ENCODE results near the gene MYH8. TPM values are rescaled to one million over a fixed set of nuclear protein-coding genes. Genes with fewer than 3 reads are reported as not detected.

MYH8 gene
- total and polyA plus RNA-seq, 7 donors: 0.21 to 17.3 (median 0.34) TPM

DNA sequence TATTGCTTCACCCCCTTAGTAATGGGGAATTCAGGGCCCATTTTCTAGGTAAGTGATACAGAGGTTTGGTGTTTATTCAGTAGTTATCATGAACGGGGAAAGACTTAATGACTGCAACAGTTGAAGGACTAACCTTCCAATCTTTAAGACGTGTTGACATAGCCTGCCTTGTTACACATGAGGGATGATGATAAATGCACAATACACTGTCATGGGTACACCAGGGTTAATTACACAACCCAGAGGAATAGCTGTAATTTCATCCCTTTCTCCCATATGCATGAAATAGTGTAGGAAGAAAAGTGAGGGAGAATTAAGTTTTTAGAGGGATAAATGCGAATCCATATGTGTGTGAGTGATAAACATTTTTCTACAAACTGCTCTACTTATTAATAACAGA is 37.0 kb upstream of the MYH8 start:
- no peak for DNase-seq
- intact Hi-C loops (cut with DNase I): no loop called here
- Histone ChIP-seq H3K27ac (no peak overlapping the region), H3K36me3 (ENCODE audit: insufficient read depth in 1 of 2, low read depth in 1 of 2) (no peaks in the 10 kb centered on the region), H3K9me3 (no peaks in the 10 kb centered on the region), H3K4me1 (no peaks in the 10 kb centered on the region), H3K4me3 (no peak overlapping the region), H3K27me3 (ENCODE audit: insufficient read depth in 3 of 3, low read length in 2 of 3) (no peaks in the 10 kb centered on the region)
- no peak for ATAC-seq
- TF ChIP-seq, protein P1, sequence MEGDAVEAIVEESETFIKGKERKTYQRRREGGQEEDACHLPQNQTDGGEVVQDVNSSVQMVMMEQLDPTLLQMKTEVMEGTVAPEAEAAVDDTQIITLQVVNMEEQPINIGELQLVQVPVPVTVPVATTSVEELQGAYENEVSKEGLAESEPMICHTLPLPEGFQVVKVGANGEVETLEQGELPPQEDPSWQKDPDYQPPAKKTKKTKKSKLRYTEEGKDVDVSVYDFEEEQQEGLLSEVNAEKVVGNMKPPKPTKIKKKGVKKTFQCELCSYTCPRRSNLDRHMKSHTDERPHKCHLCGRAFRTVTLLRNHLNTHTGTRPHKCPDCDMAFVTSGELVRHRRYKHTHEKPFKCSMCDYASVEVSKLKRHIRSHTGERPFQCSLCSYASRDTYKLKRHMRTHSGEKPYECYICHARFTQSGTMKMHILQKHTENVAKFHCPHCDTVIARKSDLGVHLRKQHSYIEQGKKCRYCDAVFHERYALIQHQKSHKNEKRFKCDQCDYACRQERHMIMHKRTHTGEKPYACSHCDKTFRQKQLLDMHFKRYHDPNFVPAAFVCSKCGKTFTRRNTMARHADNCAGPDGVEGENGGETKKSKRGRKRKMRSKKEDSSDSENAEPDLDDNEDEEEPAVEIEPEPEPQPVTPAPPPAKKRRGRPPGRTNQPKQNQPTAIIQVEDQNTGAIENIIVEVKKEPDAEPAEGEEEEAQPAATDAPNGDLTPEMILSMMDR (IDR thresholded peaks at IDR 0.05): no peak
- WGBS, 3 donors: 72 to 81% (median 74%) methylated on average over 3 of the region's 3 CpGs

DNA sequence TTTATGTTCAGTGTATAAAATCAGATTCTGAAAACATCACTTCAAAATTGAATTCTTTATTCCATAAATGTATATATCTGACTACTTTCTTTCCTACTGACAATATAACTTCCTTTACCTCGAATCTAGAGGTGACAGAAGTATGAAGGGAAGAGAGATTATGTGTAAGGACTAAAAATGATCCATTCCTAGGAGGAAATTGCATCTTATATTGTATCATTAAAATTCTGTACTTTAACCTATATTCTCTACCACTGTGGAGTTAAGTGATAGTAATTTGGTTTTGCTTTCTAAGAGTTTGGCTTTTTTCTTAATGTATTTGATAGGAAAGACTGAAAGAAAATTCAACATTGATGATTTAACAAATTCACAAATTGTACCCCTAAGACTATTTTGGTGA is 36.2 kb upstream of the MYH8 start:
- 50 to 69% (median 58%) methylated on average over 1 of the region's 1 CpG for WGBS, 3 donors
- Histone ChIP-seq H3K9me3 (no peaks in the 10 kb centered on the region), H3K4me1 (no peaks in the 10 kb centered on the region), H3K36me3 (ENCODE audit: insufficient read depth in 1 of 2, low read depth in 1 of 2) (no peaks in the 10 kb centered on the region), H3K4me3 (no peak overlapping the region), H3K27me3 (ENCODE audit: insufficient read depth in 3 of 3, low read length in 2 of 3) (no peaks in the 10 kb centered on the region), H3K27ac (no peak overlapping the region)
- DNase-seq (no peak), ATAC-seq (no peak)
- intact Hi-C loops (cut with DNase I): no loop called here
- TF ChIP-seq, protein P1 (IDR thresholded peaks at IDR 0.05): no peak

DNA sequence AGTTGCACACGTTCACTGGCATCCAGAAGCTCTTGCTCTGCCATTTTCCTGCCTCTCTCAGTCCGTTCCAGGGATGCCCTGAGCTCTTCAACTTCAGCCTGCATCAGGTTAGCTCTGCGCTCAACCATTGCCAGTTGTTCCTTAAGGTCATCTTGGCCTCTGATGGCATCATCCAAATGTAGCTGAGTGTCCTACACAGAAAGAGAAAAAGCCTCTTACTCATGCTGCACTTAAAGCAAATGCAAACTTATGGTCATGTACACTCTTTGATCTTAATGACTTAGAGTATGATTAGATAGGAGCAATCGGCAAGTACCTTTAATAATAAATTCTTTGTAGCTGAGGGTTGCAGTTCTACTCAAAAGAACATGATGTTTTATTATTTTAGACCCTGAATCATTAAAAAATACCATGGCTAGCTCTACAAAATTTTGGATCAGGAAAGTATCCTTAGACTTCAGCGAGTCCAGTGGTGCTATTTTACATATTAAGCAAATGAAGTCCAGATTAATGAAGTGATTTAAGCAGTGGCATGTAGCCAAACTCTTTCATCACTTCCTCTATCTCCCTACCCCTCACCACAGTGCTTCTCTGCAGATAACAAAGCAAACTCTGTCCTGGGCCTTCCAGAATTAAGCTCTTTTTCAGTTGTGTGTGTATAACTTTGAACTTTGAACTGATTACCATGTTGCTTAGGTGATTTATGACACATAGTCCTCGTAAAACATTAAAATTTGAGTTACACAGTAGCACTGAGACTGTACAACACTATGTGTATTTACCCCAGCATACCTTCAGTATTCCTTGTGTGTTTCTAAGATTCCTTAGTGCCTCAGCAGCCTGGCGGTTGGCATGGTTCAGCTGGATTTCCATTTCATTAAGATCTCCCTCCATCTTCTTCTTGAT is 25.5 kb upstream of the MYH8 start:
- intact Hi-C loops (cut with DNase I): no loop called here
- H3K36me3 ChIP-seq (ENCODE audit: insufficient read depth in 1 of 2, low read depth in 1 of 2): no peaks in the 10 kb centered on the region
- TF ChIP-seq, protein P1 (IDR thresholded peaks at IDR 0.05): no peak
- no peak overlapping the region for H3K27ac ChIP-seq
- no peaks in the 10 kb centered on the region for H3K9me3 ChIP-seq
- no peaks in the 10 kb centered on the region for H3K4me1 ChIP-seq
- H3K4me3 ChIP-seq: no peak overlapping the region
- 81 to 87% (median 85%) methylated on average over 7 of the region's 7 CpGs for WGBS, 3 donors
- DNase-seq (no peak), ATAC-seq (no peak)
- no peaks in the 10 kb centered on the region for H3K27me3 ChIP-seq (ENCODE audit: insufficient read depth in 3 of 3, low read length in 2 of 3)

DNA sequence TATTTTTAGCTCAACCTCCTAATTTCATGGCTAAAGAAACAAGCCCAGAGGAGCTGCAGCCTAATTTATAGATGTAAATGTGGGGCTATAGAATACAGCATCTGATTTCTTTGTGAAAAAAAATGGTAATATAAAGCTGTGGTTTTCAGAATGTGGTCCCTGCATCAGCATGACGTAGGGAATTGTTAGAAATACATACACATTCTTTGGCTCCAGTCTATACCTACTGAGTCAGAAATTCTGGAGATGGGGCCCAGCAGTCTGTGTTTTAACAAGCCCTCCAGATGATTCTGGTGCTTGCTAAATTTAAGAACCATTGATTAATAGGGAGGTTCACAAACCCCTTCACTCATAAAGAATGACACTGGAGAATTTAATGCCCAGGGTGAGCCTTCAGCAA is 18.1 kb upstream of the MYH8 start:
- peaks cover 0 to 3% (median 0%) of the 10 kb centered on the region in 3 donors for H3K27me3 ChIP-seq (ENCODE audit: insufficient read depth in 3 of 3, low read length in 2 of 3)
- TF ChIP-seq, protein P1 (IDR thresholded peaks at IDR 0.05): no peak

More for the DNA sequence above, 18.1 kb upstream of the MYH8 start:
- no peak overlapping the region for H3K27ac ChIP-seq
- DNase-seq (no peak), ATAC-seq (no peak)
- no peaks in the 10 kb centered on the region for H3K36me3 ChIP-seq (ENCODE audit: insufficient read depth in 1 of 2, low read depth in 1 of 2)
- H3K4me1 ChIP-seq: no peaks in the 10 kb centered on the region
- 83 to 94% (median 88%) methylated on average over 1 of the region's 1 CpG for WGBS, 3 donors
- no peak overlapping the region for H3K4me3 ChIP-seq
- H3K9me3 ChIP-seq: no peaks in the 10 kb centered on the region
- intact Hi-C loops (cut with DNase I): no loop called here
